Measurements from ENCODE around the gene BTBD6.

BTBD6 gene

GRCh38 chr14:105248368-105249181, at the start of gene BTBD6:
Gene BTBD6 (plus strand): TSS chr14:105248533. CDS start chr14:105248712, 179 bp downstream.
- Histone ChIP-seq H3K36me3 (ENCODE audit: insufficient read depth, low read length) (peaks cover 22% of the 10 kb centered on the region), H2AFZ (ENCODE audit: low read depth, low read length) (no peak within 1 kb of the TSS)

GRCh38 chr14:105198588-105198987, 49.7 kb upstream of the BTBD6 start:
- Histone ChIP-seq H3K4me1 (ENCODE audit: insufficient read depth, low read length) (peaks cover 33% of the 10 kb centered on the region), H3K4me3 (ENCODE audit: low read length) (no peak overlapping the region), H3K9me3 (ENCODE audit: low read length) (no peaks in the 10 kb centered on the region), H3K27me3 (ENCODE audit: insufficient read depth, low read length) (no peaks in the 10 kb centered on the region), H2AFZ (ENCODE audit: low read depth, low read length) (no peak overlapping the region), H3K36me3 (ENCODE audit: insufficient read depth, low read length) (no peaks in the 10 kb centered on the region)

More at GRCh38 chr14:105248368-105249181, at the start of gene BTBD6:
- Histone ChIP-seq H3K27me3 (ENCODE audit: insufficient read depth, low read length) (no peaks in the 10 kb centered on the region), H3K4me3 (ENCODE audit: low read length) (peak within 1 kb of the TSS; percentile 17), H3K4me1 (ENCODE audit: insufficient read depth, low read length) (no peaks in the 10 kb centered on the region), H3K9me3 (ENCODE audit: low read length) (peaks cover 2% of the 10 kb centered on the region)

- H2AFZ ChIP-seq (ENCODE audit: low read depth, low read length) = no peak overlapping the region
- H3K4me3 ChIP-seq (ENCODE audit: low read length) = no peak overlapping the region
- no peaks in the 10 kb centered on the region for H3K36me3 ChIP-seq (ENCODE audit: insufficient read depth, low read length)
- no peaks in the 10 kb centered on the region for H3K9me3 ChIP-seq (ENCODE audit: low read length)
- H3K27me3 ChIP-seq (ENCODE audit: insufficient read depth, low read length) = no peaks in the 10 kb centered on the region
- H3K4me1 ChIP-seq (ENCODE audit: insufficient read depth, low read length) = peaks cover 31% of the 10 kb centered on the region
Measured at GRCh38 chr14:105199093-105199492, 49.2 kb upstream of the BTBD6 start.

DNA sequence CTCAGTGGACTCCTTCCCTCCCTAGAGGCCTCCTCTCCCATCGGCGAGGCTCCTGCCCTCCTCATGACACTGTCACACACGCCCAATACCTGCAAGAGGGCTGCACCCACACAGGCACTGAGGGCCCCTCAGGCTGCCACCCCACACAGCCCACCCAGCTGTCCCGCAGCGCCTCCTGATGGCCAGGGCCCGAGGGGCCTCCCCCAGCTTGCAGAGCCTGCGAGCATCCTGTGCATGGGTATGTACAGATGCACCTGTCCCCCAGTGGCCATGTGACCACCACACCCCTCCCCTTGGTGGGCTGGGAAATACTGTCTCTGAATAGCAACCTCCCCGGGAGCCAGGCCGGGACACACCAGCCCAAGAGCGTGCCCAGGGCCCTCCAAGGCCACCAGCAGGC, 48.3 kb upstream of the BTBD6 start:
- Histone ChIP-seq H3K4me1 (ENCODE audit: insufficient read depth, low read length) (peaks cover 31% of the 10 kb centered on the region), H3K9me3 (ENCODE audit: low read length) (no peaks in the 10 kb centered on the region), H3K36me3 (ENCODE audit: insufficient read depth, low read length) (no peaks in the 10 kb centered on the region), H3K4me3 (ENCODE audit: low read length) (no peak overlapping the region), H3K27me3 (ENCODE audit: insufficient read depth, low read length) (no peaks in the 10 kb centered on the region), H2AFZ (ENCODE audit: low read depth, low read length) (no peak overlapping the region)

- Histone ChIP-seq H3K4me1 (ENCODE audit: insufficient read depth, low read length) (peaks cover 26% of the 10 kb centered on the region), H3K4me3 (ENCODE audit: low read length) (no peak overlapping the region), H2AFZ (ENCODE audit: low read depth, low read length) (no peak overlapping the region), H3K9me3 (ENCODE audit: low read length) (no peaks in the 10 kb centered on the region), H3K36me3 (ENCODE audit: insufficient read depth, low read length) (no peaks in the 10 kb centered on the region), H3K27me3 (ENCODE audit: insufficient read depth, low read length) (no peaks in the 10 kb centered on the region)
Measured at GRCh38 chr14:105200641-105201040, 47.7 kb upstream of the BTBD6 start.

- no peak overlapping the region for H2AFZ ChIP-seq (ENCODE audit: low read depth, low read length)
- no peaks in the 10 kb centered on the region for H3K36me3 ChIP-seq (ENCODE audit: insufficient read depth, low read length)
- H3K4me1 ChIP-seq (ENCODE audit: insufficient read depth, low read length) = peaks cover 19% of the 10 kb centered on the region
- no peaks in the 10 kb centered on the region for H3K9me3 ChIP-seq (ENCODE audit: low read length)
- H3K27me3 ChIP-seq (ENCODE audit: insufficient read depth, low read length) = no peaks in the 10 kb centered on the region
- no peak overlapping the region for H3K4me3 ChIP-seq (ENCODE audit: low read length)
Measured at GRCh38 chr14:105201156-105201924, 47.0 kb upstream of the BTBD6 start.

DNA sequence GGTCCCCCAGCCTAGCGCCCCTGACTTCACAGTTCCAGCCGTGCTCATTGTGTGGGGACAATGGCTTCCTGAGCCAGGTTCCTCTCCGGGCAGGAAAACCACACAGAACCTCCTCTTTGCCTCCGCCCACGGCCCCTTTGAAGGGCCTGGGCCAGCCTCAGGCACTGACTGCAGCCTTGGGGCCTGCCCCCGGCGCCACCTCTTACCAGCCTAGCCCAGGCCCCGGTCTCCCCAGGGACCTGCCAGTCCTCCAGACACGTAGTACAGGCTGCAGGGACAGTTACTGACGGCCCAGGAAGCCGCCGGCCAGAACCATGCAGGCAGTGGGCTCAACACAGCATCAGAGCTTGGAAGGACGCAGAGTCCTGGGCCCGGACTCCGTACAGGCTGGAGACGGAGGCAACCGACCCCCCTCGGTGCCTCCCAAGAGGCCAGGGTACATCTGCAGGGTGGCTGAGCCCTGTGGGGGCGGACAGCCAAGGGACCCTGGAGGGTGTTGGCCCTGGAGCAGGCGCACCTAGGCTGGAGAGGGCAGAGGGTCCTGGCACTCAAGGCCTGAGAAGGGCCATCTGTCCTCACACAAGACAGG, 46.3 kb upstream of the BTBD6 start:
- Histone ChIP-seq H2AFZ (ENCODE audit: low read depth, low read length) (no peak overlapping the region), H3K27me3 (ENCODE audit: insufficient read depth, low read length) (no peaks in the 10 kb centered on the region), H3K4me3 (ENCODE audit: low read length) (no peak overlapping the region), H3K9me3 (ENCODE audit: low read length) (no peaks in the 10 kb centered on the region), H3K4me1 (ENCODE audit: insufficient read depth, low read length) (peaks cover 17% of the 10 kb centered on the region), H3K36me3 (ENCODE audit: insufficient read depth, low read length) (no peaks in the 10 kb centered on the region)

DNA sequence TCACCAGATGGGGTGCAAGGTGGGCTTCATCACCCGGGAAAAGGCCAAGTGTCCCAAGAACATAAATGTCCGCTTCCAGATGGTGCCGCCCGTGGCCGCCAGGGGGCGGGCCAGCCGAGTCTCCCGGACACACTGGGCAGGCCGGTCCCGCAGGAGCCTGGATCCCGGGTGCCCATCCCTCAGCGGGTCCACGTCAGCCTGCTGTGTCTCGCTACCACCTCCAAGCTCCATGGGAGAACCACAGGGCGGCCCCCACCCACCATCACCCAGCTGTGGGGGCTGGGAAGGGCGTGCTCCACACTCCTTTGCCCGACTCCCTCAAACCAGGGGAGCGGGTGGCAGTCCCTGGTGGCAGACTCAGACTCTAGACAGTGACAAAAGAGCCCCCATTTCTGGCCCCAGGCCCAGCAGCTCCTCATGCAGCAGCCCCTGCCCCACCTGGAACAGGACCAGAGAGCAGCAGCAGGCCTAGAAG, 45.2 kb upstream of the BTBD6 start:
- Histone ChIP-seq H3K4me1 (ENCODE audit: insufficient read depth, low read length) (peaks cover 9% of the 10 kb centered on the region), H3K4me3 (ENCODE audit: low read length) (no peak overlapping the region), H3K9me3 (ENCODE audit: low read length) (no peaks in the 10 kb centered on the region), H3K36me3 (ENCODE audit: insufficient read depth, low read length) (no peaks in the 10 kb centered on the region), H3K27me3 (ENCODE audit: insufficient read depth, low read length) (no peaks in the 10 kb centered on the region), H2AFZ (ENCODE audit: low read depth, low read length) (no peak overlapping the region)

- peaks cover 9% of the 10 kb centered on the region for H3K4me1 ChIP-seq (ENCODE audit: insufficient read depth, low read length)
- no peaks in the 10 kb centered on the region for H3K9me3 ChIP-seq (ENCODE audit: low read length)
- no peak overlapping the region for H2AFZ ChIP-seq (ENCODE audit: low read depth, low read length)
- no peaks in the 10 kb centered on the region for H3K36me3 ChIP-seq (ENCODE audit: insufficient read depth, low read length)
- no peaks in the 10 kb centered on the region for H3K27me3 ChIP-seq (ENCODE audit: insufficient read depth, low read length)
- no peak overlapping the region for H3K4me3 ChIP-seq (ENCODE audit: low read length)
Measured at GRCh38 chr14:105203701-105204100, 44.6 kb upstream of the BTBD6 start.

DNA sequence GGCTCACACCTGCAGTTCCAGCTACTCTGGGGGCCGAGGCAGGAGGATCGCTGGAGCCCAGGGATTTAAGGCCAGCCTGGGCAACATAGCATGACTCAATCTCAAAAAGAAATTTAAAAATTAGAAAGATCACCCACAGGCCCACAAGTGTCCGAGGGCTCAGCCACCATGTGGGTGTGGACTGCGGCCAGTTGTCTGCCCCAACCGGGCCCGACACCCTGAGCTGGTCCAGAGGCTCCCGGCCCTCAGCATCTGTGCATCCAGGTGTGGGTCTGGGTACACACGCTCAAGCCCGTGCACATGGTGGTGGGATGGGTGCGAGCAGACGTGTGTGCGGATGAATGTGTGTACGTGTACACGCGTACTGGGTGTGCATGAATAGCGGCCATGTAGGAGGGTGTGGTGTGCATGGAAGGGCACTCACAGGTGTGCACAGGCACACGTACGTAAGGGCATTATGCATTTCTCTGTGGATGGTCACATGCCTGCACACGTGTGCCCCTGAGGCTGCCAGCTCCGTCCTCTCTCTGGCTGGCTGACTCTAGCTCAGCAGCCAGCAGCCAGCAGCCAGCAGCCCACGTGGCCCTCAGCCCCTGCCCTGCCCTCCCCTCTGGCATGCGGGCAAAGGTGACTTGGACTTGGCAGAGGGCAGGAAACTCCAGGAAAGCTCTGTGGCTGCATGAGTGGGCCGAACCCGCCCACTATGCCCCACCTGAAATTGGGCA, 44.0 kb upstream of the BTBD6 start:
- Histone ChIP-seq H3K36me3 (ENCODE audit: insufficient read depth, low read length) (no peaks in the 10 kb centered on the region), H3K9me3 (ENCODE audit: low read length) (no peaks in the 10 kb centered on the region), H3K4me3 (ENCODE audit: low read length) (no peak overlapping the region), H3K27me3 (ENCODE audit: insufficient read depth, low read length) (no peaks in the 10 kb centered on the region), H2AFZ (ENCODE audit: low read depth, low read length) (no peak overlapping the region), H3K4me1 (ENCODE audit: insufficient read depth, low read length) (peaks cover 9% of the 10 kb centered on the region)

GRCh38 chr14:105204931-105205672, 43.2 kb upstream of the BTBD6 start:
- peaks cover 9% of the 10 kb centered on the region for H3K4me1 ChIP-seq (ENCODE audit: insufficient read depth, low read length)

DNA sequence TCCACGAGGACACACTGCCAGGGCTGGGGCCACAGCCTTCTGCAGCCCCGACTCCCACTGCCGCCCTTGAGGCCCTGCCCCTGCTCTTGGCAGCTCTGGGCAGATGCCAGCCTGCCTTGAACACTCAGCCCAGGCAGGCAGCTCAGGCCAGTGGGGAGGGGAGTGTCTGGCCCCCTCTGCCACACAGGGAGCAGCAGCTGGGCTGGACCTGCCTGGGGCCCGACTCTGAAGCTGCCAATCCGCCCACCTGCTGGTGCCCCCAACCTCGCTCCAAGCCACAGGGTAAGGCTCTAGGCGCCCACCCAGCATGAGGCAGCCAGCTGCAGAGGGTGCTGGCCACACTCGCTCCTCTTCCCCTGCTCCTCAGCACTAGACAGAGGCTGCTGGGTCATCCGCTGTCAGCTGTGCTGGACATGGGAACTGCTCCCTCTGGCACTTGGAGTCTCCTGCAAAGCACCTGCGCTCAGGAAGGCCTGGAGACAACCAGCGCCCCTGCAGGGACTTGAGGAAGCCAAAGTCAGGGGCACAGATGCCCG, 42.6 kb upstream of the BTBD6 start:
- Histone ChIP-seq H2AFZ (ENCODE audit: low read depth, low read length) (no peak overlapping the region), H3K36me3 (ENCODE audit: insufficient read depth, low read length) (no peaks in the 10 kb centered on the region), H3K9me3 (ENCODE audit: low read length) (no peaks in the 10 kb centered on the region), H3K27me3 (ENCODE audit: insufficient read depth, low read length) (no peaks in the 10 kb centered on the region), H3K4me3 (ENCODE audit: low read length) (no peak overlapping the region), H3K4me1 (ENCODE audit: insufficient read depth, low read length) (peaks cover 9% of the 10 kb centered on the region)

More at GRCh38 chr14:105204931-105205672, 43.2 kb upstream of the BTBD6 start:
- no peak overlapping the region for H2AFZ ChIP-seq (ENCODE audit: low read depth, low read length)
- no peaks in the 10 kb centered on the region for H3K9me3 ChIP-seq (ENCODE audit: low read length)
- no peaks in the 10 kb centered on the region for H3K36me3 ChIP-seq (ENCODE audit: insufficient read depth, low read length)
- H3K27me3 ChIP-seq (ENCODE audit: insufficient read depth, low read length) = no peaks in the 10 kb centered on the region
- no peak overlapping the region for H3K4me3 ChIP-seq (ENCODE audit: low read length)

All from neuron (in vitro differentiated cells).